GM23338 (cell line): Measurements from ENCODE around the gene TMEM63A. TPM values are rescaled to one million over a fixed set of nuclear protein-coding genes. Genes with fewer than 3 reads are reported as not detected.

Experiments used
- ATAC-seq: fragments of 200-7000 bp; cut with Tn5 transposase; 3 replicates; pipeline ENCODE4 v1.9.1; 2020
- DNase-seq: peaks from one replicate; pipeline ENCODE4 v3.0.0-alpha.2; 2015; ENCODE audit warnings: low spot score
- H2AFZ ChIP-seq: fragments of 200-600 bp; sonication (generic); 2 replicates; pipeline ENCODE4 v1.8.0; 2016; ENCODE audit warnings: antibody characterized with exemption, mild to moderate bottlenecking, moderate library complexity
- H3F3A ChIP-seq: fragments of 200-600 bp; sonication (generic); replicated peaks from 2 replicates; pipeline ENCODE4 v1.8.0; 2017; ENCODE audit warnings: antibody characterized with exemption, mixed run types, low read depth
- H3K27ac ChIP-seq: fragments of 200-600 bp; sonication (generic); 2 replicates; pipeline ENCODE4 v1.6.1; 2016; ENCODE audit warnings: low read depth
- H3K27me3 ChIP-seq: fragments of 200-600 bp; sonication (generic); 2 replicates; pipeline ENCODE4 v1.8.0; 2016; ENCODE audit warnings: mild to moderate bottlenecking, mixed run types, moderate library complexity; ENCODE audit not compliant: insufficient read depth
- H3K36me3 ChIP-seq: fragments of 200-600 bp; sonication (generic); 2 replicates; pipeline ENCODE4 v1.8.0; 2016; ENCODE audit warnings: mild to moderate bottlenecking; ENCODE audit not compliant: insufficient read depth
- H3K4me1 ChIP-seq: fragments of 200-600 bp; sonication (generic); 2 replicates; pipeline ENCODE4 v1.8.0; 2016; ENCODE audit warnings: mild to moderate bottlenecking, moderate library complexity; ENCODE audit not compliant: insufficient read depth
- H3K4me2 ChIP-seq: fragments of 200-600 bp; sonication (generic); 2 replicates; pipeline ENCODE4 v1.7.1; 2017; ENCODE audit warnings: mixed run types
- H3K4me3 ChIP-seq: fragments of 200-600 bp; sonication (generic); 2 replicates; pipeline ENCODE4 v1.6.1; 2016; ENCODE audit warnings: mixed run types
- H3K79me2 ChIP-seq: fragments of 200-600 bp; sonication (generic); replicated peaks from 2 replicates; pipeline ENCODE4 v1.8.0; 2017; ENCODE audit warnings: mild to moderate bottlenecking; ENCODE audit not compliant: insufficient read depth
- H3K9me2 ChIP-seq: fragments of 200-600 bp; sonication (generic); 2 replicates; pipeline ENCODE4 v1.8.0; 2017; ENCODE audit not compliant: insufficient read depth
- H4K20me1 ChIP-seq: fragments of 200-600 bp; sonication (generic); replicated peaks from 2 replicates; pipeline ENCODE4 v1.8.0; 2017; ENCODE audit warnings: mild to moderate bottlenecking; ENCODE audit not compliant: insufficient read depth
- H3K27ac Mint-ChIP-seq: 2 replicates; pipeline ENCODE4 v1.8.0; 2020; ENCODE audit warnings: inconsistent platforms, mild to moderate bottlenecking, moderate library complexity, mixed read lengths
- H3K27me3 Mint-ChIP-seq: 3 replicates; pipeline ENCODE4 v1.8.0; 2022; ENCODE audit warnings: low read depth, mild to moderate bottlenecking, moderate library complexity, mixed read lengths, inconsistent platforms; ENCODE audit not compliant: insufficient read depth, poor library complexity
- H3K36me3 Mint-ChIP-seq: 3 replicates; pipeline ENCODE4 v1.8.0; 2021; ENCODE audit warnings: low read depth, mild to moderate bottlenecking, inconsistent platforms, moderate library complexity, mixed read lengths
- H3K4me1 Mint-ChIP-seq: 3 replicates; pipeline ENCODE4 v1.8.0; 2020; ENCODE audit warnings: mild to moderate bottlenecking, inconsistent platforms, mixed read lengths
- H3K4me3 Mint-ChIP-seq: 3 replicates; pipeline ENCODE4 v1.8.0; 2021; ENCODE audit warnings: moderate library complexity, mild to moderate bottlenecking, inconsistent platforms, mixed read lengths
- H3K9me3 Mint-ChIP-seq: 3 replicates; pipeline ENCODE4 v1.8.0; 2020; ENCODE audit warnings: moderate library complexity, mild to moderate bottlenecking, inconsistent platforms, mixed read lengths
- CREB1 ChIP-seq: fragments of 250-450 bp; sonication (Bioruptor Pico); IDR thresholded peaks from 2 replicates; pipeline ENCODE4 v1.5.0; 2020; ENCODE audit warnings: low read depth, mild to moderate bottlenecking, moderate library complexity
- CTCF ChIP-seq, 2 experiments: fragments of 200-600 bp in 1 of 2; sonication (generic) in 1 of 2; conservative IDR thresholded peaks; 2 replicates each; pipeline versions ENCODE4 v1.5.1 to v1.6.1; 2016 to 2017; ENCODE audit warnings: antibody characterized with exemption in 2 of 2, low read depth in 2 of 2, mild to moderate bottlenecking in 2 of 2, moderate library complexity in 1 of 2
- EZH2 ChIP-seq: fragments of 200-600 bp; sonication (generic); IDR thresholded peaks from one replicate; pipeline ENCODE4 v1.8.0; 2017; ENCODE audit warnings: antibody characterized with exemption, mild to moderate bottlenecking, low read depth; ENCODE audit not compliant: unreplicated experiment
- EZH2phosphoT487 ChIP-seq: fragments of 200-600 bp; sonication (generic); IDR thresholded peaks from one replicate; pipeline ENCODE4 v1.8.1; 2018; ENCODE audit warnings: antibody characterized with exemption; ENCODE audit not compliant: unreplicated experiment
- JUNB ChIP-seq: IDR thresholded peaks from one replicate; pipeline ENCODE4 v1.6.1; 2016; ENCODE audit warnings: antibody characterized with exemption; ENCODE audit not compliant: unreplicated experiment
- NANOG ChIP-seq: IDR thresholded peaks from 2 replicates; pipeline ENCODE4 v1.6.1; 2016; ENCODE audit warnings: antibody characterized with exemption, borderline replicate concordance
- POLR2AphosphoS5 ChIP-seq: IDR thresholded peaks from 2 replicates; pipeline ENCODE4 v1.6.1; 2016; ENCODE audit warnings: antibody characterized with exemption, low read depth
- REST ChIP-seq: IDR thresholded peaks from one replicate; pipeline ENCODE4 v1.6.1; 2018; ENCODE audit warnings: antibody characterized with exemption; ENCODE audit not compliant: unreplicated experiment
- STAT1 ChIP-seq: IDR thresholded peaks from one replicate; pipeline ENCODE4 v1.6.1; 2016; ENCODE audit warnings: antibody characterized with exemption; ENCODE audit not compliant: unreplicated experiment
- ZNF114 ChIP-seq: fragments of 250-450 bp; sonication (Bioruptor Pico); IDR thresholded peaks from 2 replicates; pipeline ENCODE4 v1.5.0; 2020; ENCODE audit warnings: mild to moderate bottlenecking, moderate library complexity
- ZNF331 ChIP-seq: fragments of 250-450 bp; sonication (Bioruptor Pico); IDR thresholded peaks from 2 replicates; pipeline ENCODE4 v1.5.0; 2020; ENCODE audit warnings: low read depth, mild to moderate bottlenecking, moderate library complexity
- ZNF462 ChIP-seq: fragments of 250-450 bp; sonication (Bioruptor Pico); IDR thresholded peaks from 2 replicates; pipeline ENCODE4 v1.5.0; 2020; ENCODE audit warnings: mild to moderate bottlenecking, moderate library complexity
- polyA plus RNA-seq: library from polyadenylated mRNA; unstranded; fragments of >200 nt; fragmentation: Nextera tagmentation; extraction: Ambion mirVana; gene quantifications from 2 replicates; pipeline ENCODE4 v1.2.1, GENCODE V29; 2016
- total RNA-seq: library from RNA; depleted of rRNA; stranded (reverse); fragments of >200 nt; shearing (Covaris generic); gene quantifications from 2 replicates; pipeline ENCODE4 v1.2.3, GENCODE V29; 2014
- TF ChIP-seq, protein P1 (sequence below): IDR thresholded peaks from 2 replicates; pipeline ENCODE4 v1.6.1; 2016; ENCODE audit warnings: antibody characterized with exemption

TMEM63A gene
- total and polyA plus RNA-seq, 2 experiments from 2014 or later = 31.7 to 76.9 TPM

- H3K27ac Mint-ChIP-seq = no peak overlapping the region
- H3K27me3 Mint-ChIP-seq = peaks cover 8% of the 10 kb centered on the region
- H3F3A ChIP-seq = peaks cover 1% of the 10 kb centered on the region; the same call in 1 of the 2 replicates
- H3K9me2 ChIP-seq = no peaks in the 10 kb centered on the region
- H3K4me1 ChIP-seq = peaks cover 10% of the 10 kb centered on the region
- H3K36me3 Mint-ChIP-seq = peaks cover 37% of the 10 kb centered on the region
- no peak overlapping the region for H3K4me2 ChIP-seq
- no peak overlapping the region for H3K4me3 ChIP-seq
- H3K4me1 Mint-ChIP-seq = peaks cover 18% of the 10 kb centered on the region
- no peak overlapping the region for H3K4me3 Mint-ChIP-seq
- H3K27ac ChIP-seq = no peak overlapping the region
- DNase-seq (no peak), ATAC-seq (no peak)
- no peaks in the 10 kb centered on the region for H3K27me3 ChIP-seq
- no peaks in the 10 kb centered on the region for H4K20me1 ChIP-seq
- TF ChIP-seq CTCF (conservative IDR thresholded peaks at IDR 0.05; ENCODE audit: low read depth in 2 of 2) = no peak
- no peak for TF ChIP-seq REST
- TF ChIP-seq, protein P1, sequence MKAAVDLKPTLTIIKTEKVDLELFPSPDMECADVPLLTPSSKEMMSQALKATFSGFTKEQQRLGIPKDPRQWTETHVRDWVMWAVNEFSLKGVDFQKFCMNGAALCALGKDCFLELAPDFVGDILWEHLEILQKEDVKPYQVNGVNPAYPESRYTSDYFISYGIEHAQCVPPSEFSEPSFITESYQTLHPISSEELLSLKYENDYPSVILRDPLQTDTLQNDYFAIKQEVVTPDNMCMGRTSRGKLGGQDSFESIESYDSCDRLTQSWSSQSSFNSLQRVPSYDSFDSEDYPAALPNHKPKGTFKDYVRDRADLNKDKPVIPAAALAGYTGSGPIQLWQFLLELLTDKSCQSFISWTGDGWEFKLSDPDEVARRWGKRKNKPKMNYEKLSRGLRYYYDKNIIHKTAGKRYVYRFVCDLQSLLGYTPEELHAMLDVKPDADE = no peak
- no peak for TF ChIP-seq CREB1
- TF ChIP-seq ZNF331 (CRISPR knock-in tag) = no peak
- TF ChIP-seq ZNF462 = no peak
- TF ChIP-seq EZH2 = no peak
- TF ChIP-seq EZH2phosphoT487 = no peak
- TF ChIP-seq NANOG = no peak
- no peak for TF ChIP-seq POLR2AphosphoS5
- no peak for TF ChIP-seq ZNF114 (CRISPR knock-in tag)
- TF ChIP-seq STAT1 = no peak
- no peak for TF ChIP-seq JUNB
- no peaks in the 10 kb centered on the region for H3K9me3 Mint-ChIP-seq
- no peaks in the 10 kb centered on the region for H3K79me2 ChIP-seq
- no peak overlapping the region for H2AFZ ChIP-seq
- H3K36me3 ChIP-seq = peaks cover 10% of the 10 kb centered on the region
These were observed 33.4 kb upstream of the TMEM63A start for GRCh38 chr1:225915538-225915991.
